B cell (primary cell): ENCODE results near the gene PI4KA.

Experiments used
- CTCF ChIP-seq: fragments of 200-600 bp; IDR thresholded peaks from one replicate; pipeline ENCODE4 v1.8.0; 2022; ENCODE audit warnings: antibody characterized with exemption, mild to moderate bottlenecking
- EZH2 ChIP-seq: IDR thresholded peaks from 2 replicates; pipeline ENCODE4 v1.6.1; 2012; ENCODE audit warnings: borderline replicate concordance, low read depth, mild to moderate bottlenecking, moderate library complexity, low read length; ENCODE audit not compliant: insufficient read depth, poor library complexity, severe bottlenecking

- TF ChIP-seq CTCF (no peak), EZH2 (no peak)
Measured at GRCh38 chr22:20752873-20753272, 105.7 kb downstream of the PI4KA start.
